Measurements from ENCODE around the gene CLEC3B.

DNA sequence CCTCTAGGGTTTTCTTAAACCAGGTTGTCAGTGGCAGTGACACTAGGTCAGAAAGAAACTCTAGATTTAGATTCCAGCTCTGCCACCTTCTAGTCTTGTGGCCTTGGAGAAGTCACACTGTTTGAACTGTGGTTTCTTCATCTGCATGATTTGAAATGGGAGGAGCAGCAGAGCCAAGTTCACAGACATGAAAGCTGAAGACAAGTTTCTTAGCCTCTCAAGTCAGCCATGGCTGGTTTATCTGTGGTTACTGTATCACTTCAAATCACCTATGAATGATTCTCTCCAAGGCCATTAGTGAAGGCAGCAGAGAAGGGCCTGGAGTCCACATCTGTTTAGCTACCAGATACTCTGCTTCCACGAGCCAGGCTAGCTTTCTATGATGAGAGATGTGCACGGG is 15.6 kb downstream of the CLEC3B start:
- TF ChIP-seq, protein P1, sequence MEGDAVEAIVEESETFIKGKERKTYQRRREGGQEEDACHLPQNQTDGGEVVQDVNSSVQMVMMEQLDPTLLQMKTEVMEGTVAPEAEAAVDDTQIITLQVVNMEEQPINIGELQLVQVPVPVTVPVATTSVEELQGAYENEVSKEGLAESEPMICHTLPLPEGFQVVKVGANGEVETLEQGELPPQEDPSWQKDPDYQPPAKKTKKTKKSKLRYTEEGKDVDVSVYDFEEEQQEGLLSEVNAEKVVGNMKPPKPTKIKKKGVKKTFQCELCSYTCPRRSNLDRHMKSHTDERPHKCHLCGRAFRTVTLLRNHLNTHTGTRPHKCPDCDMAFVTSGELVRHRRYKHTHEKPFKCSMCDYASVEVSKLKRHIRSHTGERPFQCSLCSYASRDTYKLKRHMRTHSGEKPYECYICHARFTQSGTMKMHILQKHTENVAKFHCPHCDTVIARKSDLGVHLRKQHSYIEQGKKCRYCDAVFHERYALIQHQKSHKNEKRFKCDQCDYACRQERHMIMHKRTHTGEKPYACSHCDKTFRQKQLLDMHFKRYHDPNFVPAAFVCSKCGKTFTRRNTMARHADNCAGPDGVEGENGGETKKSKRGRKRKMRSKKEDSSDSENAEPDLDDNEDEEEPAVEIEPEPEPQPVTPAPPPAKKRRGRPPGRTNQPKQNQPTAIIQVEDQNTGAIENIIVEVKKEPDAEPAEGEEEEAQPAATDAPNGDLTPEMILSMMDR (IDR thresholded peaks at IDR 0.05) = no peak
- TF ChIP-seq POLR2A (IDR thresholded peaks at IDR 0.05) = no peak
